Neural cell (in vitro differentiated cells): ENCODE measurements around the gene CBX8. TPM values are rescaled to one million over a fixed set of nuclear protein-coding genes. Genes with fewer than 3 reads are reported as not detected.
A peak's percentile ranks its signal among the peaks of the same experiment; 100 is the strongest.

ENCODE experiments used
- H2AFZ ChIP-seq: fragments of 200-600, 300-800 bp; sonication (generic), shearing (Covaris generic); 2 replicates; pipeline ENCODE4 v1.6.0; 2014; ENCODE audit warnings: low read depth, mild to moderate bottlenecking, antibody characterized with exemption, low read length, moderate library complexity
- H3F3A ChIP-seq: fragments of 200-600 bp; shearing (Covaris generic); 2 replicates; pipeline ENCODE4 v1.6.1; 2016; ENCODE audit warnings: mild to moderate bottlenecking, moderate library complexity, mixed read lengths, antibody characterized with exemption, low read length; ENCODE audit not compliant: insufficient read depth, poor library complexity, severe bottlenecking
- H3K27ac ChIP-seq: fragments of 200-600, 300-800 bp; sonication (generic), shearing (Covaris generic); 2 replicates; pipeline ENCODE4 v1.5.1; 2014; ENCODE audit warnings: mild to moderate bottlenecking, low read length, moderate library complexity
- H3K27me3 ChIP-seq: fragments of 300-800, 200-600 bp; sonication (generic), shearing (Covaris generic); 2 replicates; pipeline ENCODE4 v1.6.0; 2014; ENCODE audit warnings: mild to moderate bottlenecking, low read depth, low read length, moderate library complexity; ENCODE audit not compliant: insufficient read depth
- H3K36me3 ChIP-seq: fragments of 300-800, 200-600 bp; sonication (generic), shearing (Covaris generic); 2 replicates; pipeline ENCODE4 v1.5.1; 2014; ENCODE audit warnings: mild to moderate bottlenecking, antibody characterized with exemption, low read length, moderate library complexity; ENCODE audit not compliant: insufficient read depth
- H3K4me2 ChIP-seq: fragments of 300-800, 200-600 bp; sonication (generic), shearing (Covaris generic); 2 replicates; pipeline ENCODE4 v1.6.0; 2014; ENCODE audit warnings: mild to moderate bottlenecking, low read length
- H3K4me3 ChIP-seq: fragments of 300-800, 200-600 bp; sonication (generic), shearing (Covaris generic); 2 replicates; pipeline ENCODE4 v1.5.1; 2014; ENCODE audit warnings: mild to moderate bottlenecking, low read length, moderate library complexity
- H3K79me2 ChIP-seq: fragments of 200-600 bp; shearing (Covaris generic); replicated peaks from 2 replicates; pipeline ENCODE4 v1.6.0; 2014; ENCODE audit warnings: mild to moderate bottlenecking, low read length, moderate library complexity; ENCODE audit not compliant: insufficient read depth
- H3K9ac ChIP-seq: fragments of 300-800, 200-600 bp; sonication (generic), shearing (Covaris generic); 2 replicates; pipeline ENCODE4 v1.6.1; 2016; ENCODE audit warnings: mild to moderate bottlenecking, low read length, mixed read lengths
- H3K9me2 ChIP-seq: fragments of 200-600 bp; shearing (Covaris generic); 2 replicates; pipeline ENCODE4 v1.6.1; 2016; ENCODE audit warnings: mild to moderate bottlenecking, low read length, mixed read lengths; ENCODE audit not compliant: insufficient read depth
- H3K9me3 ChIP-seq: fragments of 200-600, 300-800 bp; sonication (generic), shearing (Covaris generic); 2 replicates; pipeline ENCODE4 v1.6.1; 2016; ENCODE audit warnings: mild to moderate bottlenecking, mixed run types, low read length, moderate library complexity, mixed read lengths
- H4K20me1 ChIP-seq: fragments of 200-600 bp; shearing (Covaris generic); 2 replicates; pipeline ENCODE4 v1.6.1; 2016; ENCODE audit warnings: mild to moderate bottlenecking, mixed run types; ENCODE audit not compliant: insufficient read depth
- CTCF ChIP-seq: fragments of 450-650 bp; IDR thresholded peaks from 2 replicates; pipeline ENCODE4 v1.5.1; 2014; ENCODE audit warnings: antibody characterized with exemption, mild to moderate bottlenecking, moderate library complexity; ENCODE audit not compliant: poor library complexity, severe bottlenecking
- EP300 ChIP-seq: fragments of 450-650 bp; conservative IDR thresholded peaks from 2 replicates; pipeline ENCODE4 v1.6.1; 2014; ENCODE audit warnings: antibody characterized with exemption, mild to moderate bottlenecking, moderate library complexity; ENCODE audit not compliant: poor library complexity, severe bottlenecking
- EZH2 ChIP-seq: fragments of 200-600, 300-800 bp; shearing (Covaris generic), sonication (generic); IDR thresholded peaks from 2 replicates; pipeline ENCODE4 v1.6.1; 2014; ENCODE audit warnings: antibody characterized with exemption, low read length, borderline replicate concordance, mild to moderate bottlenecking; ENCODE audit not compliant: insufficient read depth, poor library complexity, severe bottlenecking
- MXI1 ChIP-seq: fragments of 450-650 bp; conservative IDR thresholded peaks from 2 replicates; pipeline ENCODE4 v1.6.1; 2014; ENCODE audit warnings: antibody characterized with exemption, mild to moderate bottlenecking; ENCODE audit not compliant: poor library complexity, severe bottlenecking
- POLR2AphosphoS5 ChIP-seq: IDR thresholded peaks from 2 replicates; pipeline ENCODE4 v1.6.1; 2012
- RAD21 ChIP-seq: fragments of 450-650 bp; conservative IDR thresholded peaks from 2 replicates; pipeline ENCODE4 v1.6.1; 2014; ENCODE audit warnings: antibody characterized with exemption, mild to moderate bottlenecking, moderate library complexity
- REST ChIP-seq: IDR thresholded peaks from 2 replicates; pipeline ENCODE4 v1.6.1; 2012; ENCODE audit warnings: borderline replicate concordance
- SMC3 ChIP-seq: fragments of 450-650 bp; conservative IDR thresholded peaks from 2 replicates; pipeline ENCODE4 v1.6.1; 2014; ENCODE audit warnings: antibody characterized with exemption, mild to moderate bottlenecking, moderate library complexity; ENCODE audit not compliant: poor library complexity
- TAF1 ChIP-seq: IDR thresholded peaks from 2 replicates; pipeline ENCODE4 v1.6.1; 2012; ENCODE audit warnings: low read depth
- polyA minus RNA-seq: library from RNA; depleted of rRNA, polyadenylated mRNA; stranded (reverse); fragments of >200 nt; gene quantifications from 2 replicates; pipeline ENCODE4 v1.2.3, GENCODE V29; 2014
- polyA plus RNA-seq: library from polyadenylated mRNA; depleted of rRNA; stranded (reverse); fragments of >200 nt; gene quantifications from 2 replicates; pipeline ENCODE4 v1.2.3, GENCODE V29; 2014

CBX8 gene
- polyA plus RNA-seq (15.4 and 27.6 TPM in 2 replicates), polyA minus RNA-seq (26.4 and 33.8 TPM in 2 replicates)

GRCh38 chr17:79796763-79797491 is at the start of gene CBX8:
CBX8 (minus strand) TSS chr17:79797077; CDS start chr17:79796998, 79 bp downstream.
- H3F3A ChIP-seq: no peaks in the 10 kb centered on the region
- H2AFZ ChIP-seq: no peak within 1 kb of the TSS
- H3K9me2 ChIP-seq: no peaks in the 10 kb centered on the region
- peak within 1 kb of the TSS; percentile 95 for H3K27ac ChIP-seq
- TF ChIP-seq RAD21 (peak; percentile 56), CTCF (no peak), MXI1 (peak; percentile 73), REST (peak; percentile 60), TAF1 (peak; percentile 59), EP300 (peak; percentile 69), POLR2AphosphoS5 (peak; percentile 80), SMC3 (peak; percentile 56), EZH2 (no peak)
- peaks cover 30% of the 10 kb centered on the region for H3K79me2 ChIP-seq
- peak within 1 kb of the TSS; percentile 84 for H3K4me2 ChIP-seq
- H3K4me3 ChIP-seq: peak within 1 kb of the TSS; percentile 87
- H3K9ac ChIP-seq: peak within 1 kb of the TSS; percentile 96
- H3K9me3 ChIP-seq: no peaks in the 10 kb centered on the region
- H3K27me3 ChIP-seq: peaks cover 67% of the 10 kb centered on the region
- no peaks in the 10 kb centered on the region for H3K36me3 ChIP-seq
- peaks cover 23% of the 10 kb centered on the region for H4K20me1 ChIP-seq

GRCh38 chr17:79845601-79845949 is 48.7 kb upstream of the CBX8 start:
- Histone ChIP-seq H3K4me3 (no peak overlapping the region), H3K9ac (no peak overlapping the region), H3K36me3 (no peaks in the 10 kb centered on the region), H3K4me2 (no peak overlapping the region), H3K27ac (no peak overlapping the region), H3K9me2 (no peaks in the 10 kb centered on the region), H2AFZ (no peak overlapping the region), H3K9me3 (no peaks in the 10 kb centered on the region), H3F3A (no peaks in the 10 kb centered on the region), H3K27me3 (peaks cover 47% of the 10 kb centered on the region), H3K79me2 (no peaks in the 10 kb centered on the region), H4K20me1 (no peaks in the 10 kb centered on the region)
- TF ChIP-seq EP300: no peak
- no peak for TF ChIP-seq CTCF
- TF ChIP-seq MXI1: no peak
- TF ChIP-seq TAF1: no peak
- TF ChIP-seq EZH2: no peak
- no peak for TF ChIP-seq POLR2AphosphoS5
